Astrocyte (in vitro differentiated cells and primary cell): ENCODE measurements around the gene PPP1R11. TPM values are rescaled to one million over a fixed set of nuclear protein-coding genes. Genes with fewer than 3 reads are reported as not detected.

Experiments used
- DNase-seq: peaks from one replicate; pipeline ENCODE4 v3.0.0-alpha.2; 2010; ENCODE audit warnings: low read depth
- FAIRE-seq: peaks from 2 replicates; lab custom pipeline; 2011; peaks lifted over from hg19 to GRCh38; lab: Jason Lieb, UNC
- H2AFZ ChIP-seq: 2 replicates; pipeline ENCODE4 v1.6.0; 2012; ENCODE audit warnings: low read depth, low read length, inconsistent platforms
- H3K27ac ChIP-seq: 2 replicates; pipeline ENCODE4 v1.5.1; 2011; ENCODE audit warnings: low read depth, low read length, inconsistent platforms
- H3K27me3 ChIP-seq: 2 replicates; pipeline ENCODE4 v1.6.0; 2011; ENCODE audit warnings: low read length, inconsistent platforms; ENCODE audit not compliant: insufficient read depth
- H3K36me3 ChIP-seq: 2 replicates; pipeline ENCODE4 v1.5.1; 2011; ENCODE audit warnings: low read length, inconsistent platforms; ENCODE audit not compliant: insufficient read depth
- H3K4me1 ChIP-seq: 2 replicates; pipeline ENCODE4 v1.5.1; 2011; ENCODE audit warnings: low read length, inconsistent platforms; ENCODE audit not compliant: insufficient read depth
- H3K4me2 ChIP-seq: 2 replicates; pipeline ENCODE4 v1.6.0; 2012; ENCODE audit warnings: low read length, inconsistent platforms
- H3K4me3 ChIP-seq: 2 replicates; pipeline ENCODE4 v1.5.1; 2011; ENCODE audit warnings: low read depth, mild to moderate bottlenecking, low read length, inconsistent platforms; ENCODE audit not compliant: insufficient read depth
- H3K79me2 ChIP-seq: 2 replicates; pipeline ENCODE4 v1.6.0; 2012; ENCODE audit warnings: mild to moderate bottlenecking, low read length, inconsistent platforms; ENCODE audit not compliant: insufficient read depth
- H3K9ac ChIP-seq: 2 replicates; pipeline ENCODE4 v1.6.0; 2012; ENCODE audit warnings: mild to moderate bottlenecking, low read length, inconsistent platforms
- H3K9me3 ChIP-seq: 2 replicates; pipeline ENCODE4 v1.5.1; 2012; ENCODE audit warnings: low read depth, mild to moderate bottlenecking, low read length, inconsistent platforms; ENCODE audit not compliant: insufficient read depth
- H4K20me1 ChIP-seq: 2 replicates; pipeline ENCODE4 v1.6.0; 2012; ENCODE audit warnings: low read length, inconsistent platforms; ENCODE audit not compliant: insufficient read depth
- H3K27ac Mint-ChIP-seq: one replicate; pipeline ENCODE4 v1.8.0; 2021; ENCODE audit warnings: mild to moderate bottlenecking, mixed read lengths; ENCODE audit not compliant: unreplicated experiment
- H3K27me3 Mint-ChIP-seq: one replicate; pipeline ENCODE4 v1.8.0; 2021; ENCODE audit warnings: low read depth, mixed read lengths; ENCODE audit not compliant: unreplicated experiment
- H3K36me3 Mint-ChIP-seq: one replicate; pipeline ENCODE4 v1.8.0; 2021; ENCODE audit warnings: low read depth, mixed read lengths; ENCODE audit not compliant: unreplicated experiment
- H3K4me1 Mint-ChIP-seq: one replicate; pipeline ENCODE4 v1.8.0; 2021; ENCODE audit warnings: low read depth, mixed read lengths; ENCODE audit not compliant: unreplicated experiment
- H3K4me3 Mint-ChIP-seq: one replicate; pipeline ENCODE4 v1.8.0; 2021; ENCODE audit warnings: mild to moderate bottlenecking, moderate library complexity, mixed read lengths; ENCODE audit not compliant: unreplicated experiment
- H3K9me3 Mint-ChIP-seq: one replicate; pipeline ENCODE4 v1.8.0; 2021; ENCODE audit warnings: mild to moderate bottlenecking, mixed read lengths; ENCODE audit not compliant: unreplicated experiment
- CTCF ChIP-seq: IDR thresholded peaks from 2 replicates; pipeline ENCODE4 v1.5.1; 2011; ENCODE audit warnings: low read depth, mild to moderate bottlenecking, inconsistent platforms, low read length, moderate library complexity; ENCODE audit not compliant: insufficient read depth
- EZH2 ChIP-seq: IDR thresholded peaks from 2 replicates; pipeline ENCODE4 v1.6.1; 2012; ENCODE audit warnings: mild to moderate bottlenecking, low read length, inconsistent platforms; ENCODE audit not compliant: insufficient read depth
- total RNA-seq: library from RNA; stranded (reverse); gene quantifications from 2 replicates; pipeline ENCODE4 v1.2.1, GENCODE V29; 2021

Gene PPP1R11
- total RNA-seq, 1 donor from 2014 or later: 37.8 TPM

GRCh38 chr6:30061858-30062458 is 5.0 kb upstream of the PPP1R11 start:
- TF ChIP-seq EZH2: no peak
- no peak for TF ChIP-seq CTCF
- peaks cover 9% of the 10 kb centered on the region for H3K36me3 ChIP-seq
- H3K4me2 ChIP-seq: peak overlapping the region; percentile 97
- H3K27me3 ChIP-seq: no peaks in the 10 kb centered on the region
- peak overlapping the region; percentile 100 for H3K4me3 ChIP-seq
- Mint-ChIP-seq H3K9me3 (no peaks in the 10 kb centered on the region), H3K27me3 (no peaks in the 10 kb centered on the region), H3K4me3 (peak overlapping the region; percentile 99), H3K4me1 (peaks cover 5% of the 10 kb centered on the region), H3K36me3 (no peaks in the 10 kb centered on the region), H3K27ac (peak overlapping the region; percentile 99)
- DNase-seq (peak; percentile 26), FAIRE-seq (no peak)
- peaks cover 23% of the 10 kb centered on the region for H3K4me1 ChIP-seq
- H4K20me1 ChIP-seq: no peaks in the 10 kb centered on the region
- H3K79me2 ChIP-seq: peaks cover 24% of the 10 kb centered on the region
- H2AFZ ChIP-seq: peak overlapping the region; percentile 88
- no peaks in the 10 kb centered on the region for H3K9me3 ChIP-seq
- peak overlapping the region; percentile 97 for H3K9ac ChIP-seq
- peak overlapping the region; percentile 80 for H3K27ac ChIP-seq

- Histone ChIP-seq H3K27me3 (no peaks in the 10 kb centered on the region), H3K27ac (no peak overlapping the region), H3K9me3 (no peaks in the 10 kb centered on the region), H4K20me1 (no peaks in the 10 kb centered on the region), H3K4me3 (no peak overlapping the region), H3K4me2 (peak overlapping the region; percentile 97), H3K36me3 (peaks cover 9% of the 10 kb centered on the region), H3K9ac (no peak overlapping the region), H3K79me2 (peaks cover 29% of the 10 kb centered on the region), H3K4me1 (peaks cover 23% of the 10 kb centered on the region), H2AFZ (no peak overlapping the region)
- peak overlapping the region; percentile 99 for H3K4me3 Mint-ChIP-seq
- no peaks in the 10 kb centered on the region for H3K9me3 Mint-ChIP-seq
- no peaks in the 10 kb centered on the region for H3K36me3 Mint-ChIP-seq
- H3K27me3 Mint-ChIP-seq: no peaks in the 10 kb centered on the region
- DNase-seq (no peak), FAIRE-seq (no peak)
- peaks cover 8% of the 10 kb centered on the region for H3K4me1 Mint-ChIP-seq
- H3K27ac Mint-ChIP-seq: peak overlapping the region; percentile 60
- TF ChIP-seq EZH2 (no peak), CTCF (no peak)
These were observed 4.4 kb upstream of the PPP1R11 start for GRCh38 chr6:30062471-30063178.

GRCh38 chr6:30063315-30063714 is 3.7 kb upstream of the PPP1R11 start:
- H3K27me3 ChIP-seq: no peaks in the 10 kb centered on the region
- Mint-ChIP-seq H3K4me1 (peaks cover 13% of the 10 kb centered on the region), H3K27me3 (peaks cover under 1% of the 10 kb centered on the region), H3K27ac (no peak overlapping the region), H3K9me3 (no peaks in the 10 kb centered on the region), H3K4me3 (peak overlapping the region; percentile 18), H3K36me3 (no peaks in the 10 kb centered on the region)
- H3K4me2 ChIP-seq: no peak overlapping the region
- no peak overlapping the region for H3K4me3 ChIP-seq
- DNase-seq: no peak
- H4K20me1 ChIP-seq: no peaks in the 10 kb centered on the region
- no peaks in the 10 kb centered on the region for H3K9me3 ChIP-seq
- H2AFZ ChIP-seq: no peak overlapping the region
- no peak for TF ChIP-seq EZH2
- TF ChIP-seq CTCF: no peak
- FAIRE-seq: no peak
- H3K27ac ChIP-seq: no peak overlapping the region
- H3K4me1 ChIP-seq: peaks cover 27% of the 10 kb centered on the region
- peaks cover 36% of the 10 kb centered on the region for H3K79me2 ChIP-seq
- no peak overlapping the region for H3K9ac ChIP-seq
- peaks cover 9% of the 10 kb centered on the region for H3K36me3 ChIP-seq
